Lower lobe of right lung (tissue), 2 donors: ENCODE data around the gene CACNG1. TPM values are rescaled to one million over a fixed set of nuclear protein-coding genes. Genes with fewer than 3 reads are reported as not detected.
"Not testable (repeated sequence)": the region's sequence is repeated elsewhere in the genome, so short reads cannot be mapped to it uniquely, and the experiment has no call there.

Experiments
- ATAC-seq, 2 donors: fragments of 200-7000 bp; cut with Tn5 transposase; one replicate each; pipeline ENCODE4 v1.9.1; 2020 to 2022; ENCODE audit warnings: mild to moderate bottlenecking in 2 of 2, moderate library complexity in 2 of 2
- DNase-seq: peaks from one replicate; pipeline ENCODE4 v3.0.0-alpha.2; 2020
- H3K27ac ChIP-seq: fragments of 200-600 bp; one replicate; pipeline ENCODE4 v1.8.0; 2022
- H3K27me3 ChIP-seq: fragments of 200-600 bp; one replicate; pipeline ENCODE4 v1.8.0; 2022; ENCODE audit warnings: low read depth
- H3K36me3 ChIP-seq: fragments of 200-600 bp; one replicate; pipeline ENCODE4 v1.8.0; 2022; ENCODE audit warnings: mild to moderate bottlenecking
- H3K4me1 ChIP-seq: fragments of 200-600 bp; one replicate; pipeline ENCODE4 v1.8.0; 2022
- H3K4me3 ChIP-seq: fragments of 200-600 bp; one replicate; pipeline ENCODE4 v1.8.0; 2022; ENCODE audit warnings: mild to moderate bottlenecking
- H3K9me3 ChIP-seq: fragments of 200-600 bp; one replicate; pipeline ENCODE4 v1.8.0; 2022
- intact Hi-C: fragments of 100-400 bp; cut with DNase I; formaldehyde crosslinking; loops from one replicate; pipeline ENCODE4 v1.11.0; 2022
- total RNA-seq: library from RNA; stranded (reverse); fragmentation: NEBNext Ultra II Directional; extraction: Animal tissue kit (Norgen Biotek cat#: 25700); gene quantifications from one replicate; pipeline ENCODE4 v1.2.1, GENCODE V29; 2021
- TF ChIP-seq, protein P1 (sequence below): fragments of 200-600 bp; IDR thresholded peaks from one replicate; pipeline ENCODE4 v1.8.0; 2022; ENCODE audit warnings: antibody characterized with exemption, mild to moderate bottlenecking
- donor health status: DM: no; HTN: yes; CAD: no; lungs with severe emphysema.

CACNG1 gene
- total RNA-seq, 1 donor from 2014 or later = not detected

DNA sequence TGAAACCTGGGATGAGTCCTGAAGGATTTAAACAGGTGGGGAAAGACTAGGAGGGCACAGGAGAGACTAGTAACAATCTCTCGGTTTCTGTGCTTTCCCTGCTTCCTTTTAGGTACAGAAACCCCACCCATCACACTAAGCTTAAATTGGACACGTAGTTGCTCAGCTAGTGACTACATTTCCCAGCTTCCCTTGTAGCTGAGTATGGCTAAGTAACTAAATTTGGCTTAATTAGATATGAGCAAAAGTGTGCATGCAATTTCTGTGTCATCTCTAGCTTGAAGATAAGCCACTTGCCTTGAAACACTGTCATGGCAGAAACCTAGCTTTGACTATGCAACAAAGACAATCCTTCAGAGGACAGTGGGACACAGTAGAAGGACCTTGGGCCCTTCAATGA lies 36.5 kb downstream of the CACNG1 start:
- Histone ChIP-seq H3K4me3 (no peak overlapping the region), H3K27me3 (no peaks in the 10 kb centered on the region), H3K4me1 (no peaks in the 10 kb centered on the region), H3K27ac (no peak overlapping the region), H3K9me3 (no peaks in the 10 kb centered on the region), H3K36me3 (peaks cover 44% of the 10 kb centered on the region)
- intact Hi-C loops = no loop called here
- ATAC-seq (no peak), DNase-seq (no peak)
- TF ChIP-seq, protein P1, sequence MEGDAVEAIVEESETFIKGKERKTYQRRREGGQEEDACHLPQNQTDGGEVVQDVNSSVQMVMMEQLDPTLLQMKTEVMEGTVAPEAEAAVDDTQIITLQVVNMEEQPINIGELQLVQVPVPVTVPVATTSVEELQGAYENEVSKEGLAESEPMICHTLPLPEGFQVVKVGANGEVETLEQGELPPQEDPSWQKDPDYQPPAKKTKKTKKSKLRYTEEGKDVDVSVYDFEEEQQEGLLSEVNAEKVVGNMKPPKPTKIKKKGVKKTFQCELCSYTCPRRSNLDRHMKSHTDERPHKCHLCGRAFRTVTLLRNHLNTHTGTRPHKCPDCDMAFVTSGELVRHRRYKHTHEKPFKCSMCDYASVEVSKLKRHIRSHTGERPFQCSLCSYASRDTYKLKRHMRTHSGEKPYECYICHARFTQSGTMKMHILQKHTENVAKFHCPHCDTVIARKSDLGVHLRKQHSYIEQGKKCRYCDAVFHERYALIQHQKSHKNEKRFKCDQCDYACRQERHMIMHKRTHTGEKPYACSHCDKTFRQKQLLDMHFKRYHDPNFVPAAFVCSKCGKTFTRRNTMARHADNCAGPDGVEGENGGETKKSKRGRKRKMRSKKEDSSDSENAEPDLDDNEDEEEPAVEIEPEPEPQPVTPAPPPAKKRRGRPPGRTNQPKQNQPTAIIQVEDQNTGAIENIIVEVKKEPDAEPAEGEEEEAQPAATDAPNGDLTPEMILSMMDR = no peak

DNA sequence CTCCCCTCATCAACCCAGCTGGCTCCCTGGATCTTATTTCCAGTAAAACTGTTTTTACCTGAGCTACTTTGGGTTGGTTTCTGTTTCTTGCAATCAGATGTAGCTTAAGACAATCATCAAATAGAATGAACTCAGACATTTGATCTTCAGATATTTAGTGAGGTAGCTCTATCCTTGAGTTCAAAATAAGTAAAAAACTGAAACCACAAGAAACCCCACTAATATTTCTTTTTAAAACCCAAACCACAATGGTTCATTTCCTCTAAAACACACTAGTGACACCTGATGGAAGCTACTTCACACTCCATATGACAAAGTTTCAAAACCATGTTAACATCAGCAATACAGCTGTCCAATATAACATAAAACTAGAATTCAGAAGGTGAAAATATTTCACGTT lies 37.8 kb downstream of the CACNG1 start:
- no peak for DNase-seq
- peaks cover 44% of the 10 kb centered on the region for H3K36me3 ChIP-seq
- no peaks in the 10 kb centered on the region for H3K9me3 ChIP-seq
- H3K27ac ChIP-seq = no peak overlapping the region
- TF ChIP-seq, protein P1 = no peak
- intact Hi-C loops = no loop called here
- no peak overlapping the region for H3K4me3 ChIP-seq
- H3K27me3 ChIP-seq = no peaks in the 10 kb centered on the region
- no peaks in the 10 kb centered on the region for H3K4me1 ChIP-seq
- ATAC-seq = no peak

DNA sequence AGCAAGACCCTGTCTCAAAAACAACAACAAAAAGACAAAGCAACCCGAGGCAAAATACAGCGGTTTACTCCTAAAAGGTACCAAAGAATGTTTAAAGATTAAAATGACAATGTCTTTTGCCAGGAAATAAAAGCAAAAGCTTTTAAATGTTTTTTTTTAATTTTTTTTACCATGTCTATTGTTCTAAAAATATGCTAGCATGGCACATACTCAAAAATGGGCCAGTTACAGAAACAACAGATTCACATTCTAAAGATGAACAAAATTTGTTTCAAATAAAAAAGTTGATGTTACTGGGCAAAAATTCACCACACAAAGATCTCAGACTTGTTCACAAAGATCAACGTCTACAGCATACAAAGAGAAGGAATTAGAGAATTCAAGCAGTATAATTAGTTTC lies 41.1 kb downstream of the CACNG1 start:
- Histone ChIP-seq H3K4me3 (no peak overlapping the region), H3K4me1 (no peaks in the 10 kb centered on the region), H3K36me3 (peaks cover 33% of the 10 kb centered on the region), H3K9me3 (no peaks in the 10 kb centered on the region), H3K27me3 (no peaks in the 10 kb centered on the region), H3K27ac (no peak overlapping the region)
- intact Hi-C loops = no loop called here
- no peak for DNase-seq
- TF ChIP-seq, protein P1 = no peak
- ATAC-seq = no peak

DNA sequence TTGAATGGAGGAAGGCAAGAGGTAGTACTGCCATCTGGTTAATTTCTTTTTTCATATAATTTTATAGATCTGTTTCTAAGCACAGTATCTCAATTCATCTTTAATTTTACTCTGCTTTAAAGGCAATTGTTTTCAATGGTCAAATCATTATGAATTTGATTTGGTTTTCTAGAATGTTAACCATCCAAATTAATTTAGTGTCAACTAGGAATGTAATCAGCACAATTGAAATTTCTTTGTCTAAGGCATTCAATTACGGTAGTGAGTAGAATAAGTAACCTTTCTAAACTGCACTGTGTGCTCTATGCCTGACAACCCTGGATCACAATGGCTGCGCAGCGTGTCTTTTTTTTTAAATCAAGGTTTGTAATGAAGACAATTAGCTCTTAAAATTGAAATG lies 44.3 kb downstream of the CACNG1 start:
- Histone ChIP-seq H3K4me1 (no peaks in the 10 kb centered on the region), H3K27ac (no peak overlapping the region), H3K27me3 (no peaks in the 10 kb centered on the region), H3K36me3 (peaks cover 37% of the 10 kb centered on the region), H3K9me3 (no peaks in the 10 kb centered on the region), H3K4me3 (no peak overlapping the region)
- intact Hi-C loops = no loop called here
- TF ChIP-seq, protein P1 = no peak
- DNase-seq (no peak), ATAC-seq (no peak)

DNA sequence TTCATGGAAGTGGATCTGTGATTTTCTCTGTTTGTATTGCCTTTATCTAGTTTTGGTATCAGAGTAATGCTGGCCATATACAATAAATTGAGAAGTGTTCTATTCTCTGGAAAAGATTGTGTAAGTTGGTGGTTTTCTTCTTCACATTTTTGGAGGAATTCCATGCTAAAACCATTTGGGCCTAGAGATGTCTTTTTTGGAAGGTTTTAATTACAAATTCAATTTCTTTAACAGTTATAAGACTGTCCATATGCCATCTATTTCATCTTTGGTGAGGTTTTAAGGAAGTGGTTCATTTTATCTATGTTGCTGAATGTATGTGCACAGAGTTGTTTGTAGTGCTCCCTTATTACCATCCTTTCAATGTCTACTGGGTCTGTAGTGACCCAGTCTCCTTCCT lies 46.0 kb downstream of the CACNG1 start:
- DNase-seq (no peak), ATAC-seq (no peak)
- peaks cover 29% of the 10 kb centered on the region for H3K36me3 ChIP-seq
- H3K9me3 ChIP-seq = no peaks in the 10 kb centered on the region
- no peaks in the 10 kb centered on the region for H3K4me1 ChIP-seq
- TF ChIP-seq, protein P1 = no peak
- H3K4me3 ChIP-seq = no peak overlapping the region
- H3K27me3 ChIP-seq = no peaks in the 10 kb centered on the region
- H3K27ac ChIP-seq = no peak overlapping the region
- intact Hi-C loops = no loop called here

DNA sequence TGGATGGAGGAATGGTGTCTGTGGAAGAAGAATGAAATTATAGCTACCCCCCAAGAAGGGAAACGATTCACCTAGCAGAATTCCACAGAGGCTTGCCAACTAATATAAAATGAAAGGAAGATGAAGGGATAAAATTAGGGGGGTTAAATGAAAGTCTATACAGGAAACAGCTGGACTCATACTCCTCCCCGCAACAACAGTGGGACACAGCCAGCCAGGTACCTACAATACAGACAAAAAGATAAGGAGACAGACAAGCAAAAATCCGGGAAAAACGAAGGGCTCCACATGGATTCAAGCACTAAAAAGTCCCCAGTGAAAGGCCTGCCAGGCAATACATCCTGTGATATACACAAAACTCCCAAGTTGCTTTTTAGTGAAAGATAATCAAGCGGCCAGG lies 47.9 kb downstream of the CACNG1 start:
- no peak overlapping the region for H3K4me3 ChIP-seq
- peaks cover 10% of the 10 kb centered on the region for H3K36me3 ChIP-seq
- ATAC-seq = no peak
- no peaks in the 10 kb centered on the region for H3K27me3 ChIP-seq
- TF ChIP-seq, protein P1 = no peak
- H3K4me1 ChIP-seq = no peaks in the 10 kb centered on the region
- no peaks in the 10 kb centered on the region for H3K9me3 ChIP-seq
- intact Hi-C loops = no loop called here
- H3K27ac ChIP-seq = no peak overlapping the region
- no peak for DNase-seq

DNA sequence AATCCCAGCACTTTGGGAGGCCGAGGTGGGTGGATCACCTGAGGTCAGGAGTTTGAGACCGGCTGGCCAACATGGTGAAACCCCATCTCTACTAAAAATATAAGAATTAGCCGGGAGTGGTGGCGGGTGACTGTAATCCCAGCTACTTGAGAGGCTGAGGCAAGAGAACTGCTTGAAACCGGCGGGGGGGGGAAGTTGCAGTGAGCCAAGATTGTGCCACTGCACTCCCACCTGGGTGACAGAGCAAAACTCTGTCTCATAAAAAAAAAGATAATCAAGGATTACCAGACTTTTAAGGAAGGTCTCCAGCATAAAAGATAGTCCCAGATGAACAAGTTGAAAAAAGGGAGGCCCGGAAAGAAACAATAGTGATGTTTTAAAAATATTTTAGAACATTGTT lies 48.4 kb downstream of the CACNG1 start:
- ATAC-seq, H3K36me3 ChIP-seq, H3K27ac ChIP-seq, H3K4me3 ChIP-seq, H3K4me1 ChIP-seq, DNase-seq, H3K9me3 ChIP-seq, H3K27me3 ChIP-seq, intact Hi-C loops: not testable (repeated sequence)
